ENCODE results near the gene EMC9.

GRCh38 chr14:24116128-24116814 lies 25.1 kb downstream of the EMC9 start:
- TF ChIP-seq TAF1 (IDR thresholded peaks at IDR 0.05; ENCODE audit: borderline replicate concordance, low read depth, low read length) (no peak), POLR2AphosphoS5 (IDR thresholded peaks at IDR 0.05; ENCODE audit: low read depth, low read length) (no peak)

Measured in GM12892 (cell line).